HG03558 (cell line): ENCODE results near the gene PRRT2.

ENCODE experiments used
- ATAC-seq: cut with Tn5 transposase; IDR thresholded peaks from one replicate; pipeline ENCODE4 v1.9.1; 2021; ENCODE audit warnings: moderate number of reproducible peaks; ENCODE audit not compliant: unreplicated experiment; ENCODE audit errors: extremely low read depth

The PRRT2 gene

GRCh38 chr16:29854520-29855100 lies 42.6 kb downstream of the PRRT2 start:
- no peak for ATAC-seq

GRCh38 chr16:29857133-29857760 lies 45.3 kb downstream of the PRRT2 start:
- no peak for ATAC-seq

- no peak for ATAC-seq
Measured at GRCh38 chr16:29858149-29858849, 46.3 kb downstream of the PRRT2 start.

GRCh38 chr16:29858974-29859373 lies 47.0 kb downstream of the PRRT2 start:
- ATAC-seq = no peak

GRCh38 chr16:29860218-29860617 lies 48.2 kb downstream of the PRRT2 start:
- no peak for ATAC-seq

GRCh38 chr16:29862383-29862883 lies 50.4 kb downstream of the PRRT2 start:
- ATAC-seq = no peak

GRCh38 chr16:29862884-29863668 lies 51.1 kb downstream of the PRRT2 start, which contains the start of gene CDIPT:
Gene CDIPT (minus strand): TSS chr16:29863226. CDS start chr16:29862857, 369 bp downstream.
- ATAC-seq = no peak

GRCh38 chr16:29863669-29863984 lies 51.6 kb downstream of the PRRT2 start:
- ATAC-seq = no peak

GRCh38 chr16:29864205-29864604 lies 52.2 kb downstream of the PRRT2 start:
- ATAC-seq = no peak
